GM18870 (cell line): ENCODE measurements around the gene PRR5.
A peak's percentile ranks its signal among the peaks of the same experiment; 100 is the strongest.
"Not testable (repeated sequence)": the region's sequence is repeated elsewhere in the genome, so short reads cannot be mapped to it uniquely, and the experiment has no call there.

Source experiments
- ATAC-seq: cut with Tn5 transposase; IDR thresholded peaks from one replicate; pipeline ENCODE4 v1.9.1; 2021; ENCODE audit warnings: moderate library complexity; ENCODE audit not compliant: unreplicated experiment

Gene PRR5

DNA sequence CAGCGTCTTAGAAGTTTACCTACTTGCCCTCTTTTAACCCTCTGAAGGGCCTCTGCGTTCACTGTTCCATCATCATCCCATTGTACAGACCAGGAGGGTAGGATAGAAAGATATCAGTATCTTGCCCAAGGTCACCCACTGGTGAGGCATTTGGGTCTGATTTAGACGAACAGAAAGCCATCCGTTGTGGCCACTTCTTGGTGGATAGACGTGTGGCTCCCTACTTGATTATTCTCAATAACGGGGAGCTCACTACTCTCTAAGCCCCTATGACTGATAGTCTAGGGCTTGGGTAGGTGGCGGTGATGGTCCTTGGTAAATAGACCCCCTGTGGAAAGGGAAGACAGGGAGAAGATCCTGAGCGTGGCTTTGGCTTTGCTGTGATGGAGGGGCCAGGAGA lies 28.6 kb upstream of the PRR5 start:
- no peak for ATAC-seq

DNA sequence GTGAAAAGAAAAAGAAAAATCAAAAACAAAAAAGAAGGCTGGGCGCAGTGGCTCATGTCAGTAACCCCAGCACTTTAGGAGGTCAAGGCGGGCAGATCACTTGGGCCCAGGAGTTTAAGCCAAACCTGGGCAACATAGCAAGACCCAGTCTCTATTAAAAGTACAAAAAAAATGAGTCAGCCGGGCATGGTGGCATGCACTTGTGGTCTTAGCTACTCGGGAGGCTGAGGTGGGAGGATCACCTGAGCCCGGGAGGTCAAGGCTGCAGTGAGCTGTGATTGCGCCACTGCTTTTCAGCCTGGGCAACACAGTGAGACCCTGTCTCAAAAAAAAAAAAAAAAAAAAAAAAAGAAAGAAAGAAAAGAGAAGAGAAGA lies 26.0 kb upstream of the PRR5 start:
- not testable (repeated sequence) for ATAC-seq

DNA sequence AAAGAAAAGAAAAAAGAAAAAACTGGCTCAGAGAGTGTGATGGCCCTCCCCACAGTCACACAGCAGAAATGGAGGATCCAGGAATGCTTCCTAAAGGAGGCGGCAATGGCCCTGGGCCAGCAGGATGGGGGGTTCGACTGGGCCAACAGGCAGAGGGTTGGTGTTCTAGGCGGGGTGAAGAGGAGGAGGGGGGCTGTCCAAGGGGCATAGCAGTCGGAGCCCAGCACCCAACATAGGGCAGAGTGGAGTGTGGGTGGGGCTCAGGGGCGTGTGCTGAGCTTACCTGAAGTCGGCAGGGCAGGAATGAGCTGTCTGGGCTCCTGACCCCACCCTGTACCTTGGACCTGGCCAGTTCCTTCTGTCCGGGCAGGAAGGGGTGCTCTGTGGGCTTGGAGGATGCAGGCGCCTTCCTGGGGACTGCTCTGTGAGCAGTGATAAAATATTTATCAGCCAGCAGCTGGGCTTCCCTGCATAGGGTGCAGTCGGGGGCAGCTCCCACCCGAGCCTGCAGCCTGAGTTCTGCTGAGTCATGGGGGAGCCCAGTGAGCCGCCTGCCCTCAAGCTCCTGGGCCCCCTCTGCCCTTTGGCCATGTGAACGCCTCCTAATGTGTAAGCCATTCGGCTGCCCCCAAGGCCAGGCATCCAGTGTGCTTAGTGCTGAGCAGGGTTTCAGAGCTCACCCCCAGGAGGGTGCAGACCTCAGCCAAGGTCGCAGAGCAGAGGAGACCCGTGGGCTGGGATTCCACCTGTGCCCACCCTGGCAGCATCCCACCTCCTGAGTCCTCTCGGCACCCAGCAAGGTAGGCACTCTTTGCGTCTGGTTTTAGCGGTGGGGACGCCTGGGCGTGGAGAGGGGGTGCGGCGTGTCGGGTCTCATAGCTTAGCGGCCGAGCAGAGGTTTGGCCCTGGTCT lies 25.3 kb upstream of the PRR5 start:
- ATAC-seq = no peak

DNA sequence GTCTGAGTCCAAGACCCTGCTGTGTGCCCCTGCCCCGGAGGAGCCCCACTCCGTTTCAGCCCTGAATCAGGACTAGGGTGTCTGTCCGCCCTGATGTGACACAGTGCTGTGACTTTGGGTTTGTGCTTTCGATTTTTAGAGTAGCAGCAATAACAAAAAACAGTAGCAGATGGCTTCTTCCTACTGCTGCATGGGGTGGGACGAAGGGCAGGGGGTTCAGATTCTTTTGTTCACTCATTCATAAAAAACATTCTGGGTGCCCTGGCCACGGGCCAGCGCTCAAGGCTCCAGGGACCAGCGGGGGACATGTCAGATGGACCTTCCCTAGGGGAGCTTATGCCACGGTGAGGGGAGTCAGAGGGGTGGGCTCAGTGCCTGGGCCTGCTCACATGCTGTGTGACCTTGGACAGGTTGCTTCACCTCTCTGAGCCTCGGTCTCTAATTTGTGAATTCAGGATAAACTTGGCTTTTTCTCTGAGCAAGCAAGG lies 24.6 kb upstream of the PRR5 start:
- ATAC-seq = no peak

DNA sequence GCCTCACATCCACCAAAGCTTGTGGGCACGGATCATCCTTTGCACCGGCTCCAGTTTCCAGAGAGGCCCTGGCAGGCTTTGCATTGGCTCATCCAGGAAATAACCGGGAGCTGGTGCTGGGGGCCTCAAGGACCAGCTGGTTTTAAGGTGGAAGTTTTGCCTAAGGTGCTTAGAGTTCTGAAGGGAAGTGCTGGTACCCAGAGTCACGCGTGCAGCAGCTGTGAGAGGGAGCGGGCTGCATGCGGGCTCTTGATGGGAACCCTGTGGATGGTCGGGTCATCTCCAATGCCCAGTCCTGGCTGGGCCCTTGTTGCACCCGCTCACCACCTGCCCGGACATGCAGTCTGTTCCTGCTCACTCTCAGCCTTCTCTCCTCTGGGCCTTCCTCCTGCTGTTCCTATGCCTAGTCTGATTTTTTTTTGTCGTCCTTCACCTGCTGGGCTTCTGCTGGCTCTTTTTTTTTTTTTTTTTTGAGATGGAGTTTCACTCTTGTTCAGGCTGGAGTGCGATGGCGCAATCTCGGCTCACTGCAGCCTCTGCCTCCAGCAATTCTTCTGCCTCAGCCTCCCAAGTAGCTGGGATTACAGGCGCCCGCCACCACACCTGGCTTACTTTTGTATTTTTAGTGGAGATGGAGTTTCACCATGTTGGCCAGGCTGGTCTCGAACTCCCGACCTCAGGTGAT lies 24.0 kb upstream of the PRR5 start:
- no peak for ATAC-seq

DNA sequence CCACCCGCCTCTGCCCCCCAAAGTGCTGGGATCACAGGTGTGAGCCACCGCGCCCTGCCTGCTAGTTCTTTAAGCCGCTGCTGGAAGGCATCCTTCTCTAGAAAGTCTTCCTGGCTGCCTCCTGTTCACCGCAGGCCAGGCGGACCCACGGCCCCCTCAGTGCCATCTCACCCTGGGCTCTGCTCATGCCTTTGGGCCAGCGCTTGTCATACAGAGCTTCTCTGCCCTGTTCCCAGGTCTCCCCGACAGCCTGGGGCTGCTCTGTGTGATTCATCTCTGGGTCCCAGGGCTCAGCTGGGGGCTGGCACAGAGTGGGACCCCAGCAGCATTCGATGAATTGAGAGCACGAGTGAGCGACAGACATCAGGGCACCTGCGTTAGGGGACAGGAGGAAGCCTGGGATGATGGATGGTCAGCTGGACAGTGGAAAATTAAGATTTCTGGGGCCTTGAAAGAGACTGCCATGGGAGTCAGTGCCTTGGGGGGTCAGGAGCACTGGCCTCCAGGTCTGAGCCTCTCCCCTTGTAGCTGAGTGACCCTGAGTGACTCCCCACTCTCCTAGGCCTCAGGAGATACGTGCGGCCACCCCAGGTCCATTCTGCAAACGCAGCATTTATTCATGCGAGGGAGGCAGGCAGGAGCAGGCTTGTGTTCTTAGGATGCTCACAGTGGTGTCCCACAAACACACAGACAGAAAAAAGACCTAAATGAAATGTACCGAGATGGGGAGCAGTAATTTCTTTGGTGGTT lies 23.3 kb upstream of the PRR5 start:
- ATAC-seq = no peak

DNA sequence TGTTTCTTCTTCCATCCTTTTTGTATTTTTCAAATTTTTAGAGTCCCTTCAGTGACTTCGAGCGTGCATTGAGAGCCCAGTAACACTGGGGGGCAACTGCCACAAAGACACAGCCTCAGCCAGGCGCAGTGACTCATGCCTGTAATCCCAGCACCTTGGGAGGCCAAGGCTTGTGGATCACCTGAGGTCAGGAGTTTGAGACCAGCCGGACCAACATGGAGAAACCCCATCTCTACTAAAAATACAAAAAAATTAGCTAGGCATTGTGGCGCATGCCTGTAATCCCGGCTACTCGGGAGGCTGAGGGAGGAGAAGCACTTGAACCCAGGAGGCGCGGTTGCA lies 22.7 kb upstream of the PRR5 start:
- not testable (repeated sequence) for ATAC-seq

DNA sequence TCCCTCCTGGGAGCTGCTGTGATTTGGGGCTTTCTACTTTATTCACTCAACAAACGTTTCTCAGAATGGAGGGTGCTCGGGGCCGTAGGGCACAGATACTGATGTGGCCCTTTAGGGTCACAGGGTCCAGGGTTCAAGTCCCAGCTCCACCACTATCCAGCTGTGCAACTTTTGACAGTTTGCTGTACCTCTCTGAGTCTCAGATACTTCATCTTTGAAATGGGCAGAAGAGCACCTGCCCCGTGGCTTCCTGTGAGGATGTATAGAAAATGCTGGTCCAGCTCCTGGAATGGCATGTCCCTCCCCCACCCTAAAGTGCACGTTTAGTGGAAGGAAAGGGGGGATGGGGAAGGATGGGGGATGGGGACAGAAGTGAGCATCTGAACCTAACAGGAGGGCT lies 21.9 kb upstream of the PRR5 start:
- no peak for ATAC-seq

DNA sequence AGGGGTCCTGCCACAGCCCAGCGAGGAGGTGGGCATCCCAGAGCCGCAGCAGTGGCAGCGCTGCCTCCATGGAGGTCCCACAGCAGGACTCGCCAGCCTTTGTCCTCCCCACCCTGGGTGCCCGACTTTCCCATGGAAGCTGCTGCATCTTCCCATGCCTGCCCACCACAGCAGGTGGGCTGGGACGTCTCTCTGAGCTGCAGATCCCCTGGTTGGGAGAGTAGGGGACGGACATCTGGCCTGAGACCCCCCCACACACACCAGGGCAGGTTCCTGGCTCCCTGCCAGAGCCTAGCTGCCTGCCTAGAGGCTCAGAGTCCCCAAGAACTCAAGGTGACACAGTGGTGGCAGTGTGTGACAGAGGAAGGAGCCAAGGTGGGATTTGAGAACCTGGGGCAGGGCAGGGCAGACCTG lies 21.5 kb upstream of the PRR5 start:
- no peak for ATAC-seq

DNA sequence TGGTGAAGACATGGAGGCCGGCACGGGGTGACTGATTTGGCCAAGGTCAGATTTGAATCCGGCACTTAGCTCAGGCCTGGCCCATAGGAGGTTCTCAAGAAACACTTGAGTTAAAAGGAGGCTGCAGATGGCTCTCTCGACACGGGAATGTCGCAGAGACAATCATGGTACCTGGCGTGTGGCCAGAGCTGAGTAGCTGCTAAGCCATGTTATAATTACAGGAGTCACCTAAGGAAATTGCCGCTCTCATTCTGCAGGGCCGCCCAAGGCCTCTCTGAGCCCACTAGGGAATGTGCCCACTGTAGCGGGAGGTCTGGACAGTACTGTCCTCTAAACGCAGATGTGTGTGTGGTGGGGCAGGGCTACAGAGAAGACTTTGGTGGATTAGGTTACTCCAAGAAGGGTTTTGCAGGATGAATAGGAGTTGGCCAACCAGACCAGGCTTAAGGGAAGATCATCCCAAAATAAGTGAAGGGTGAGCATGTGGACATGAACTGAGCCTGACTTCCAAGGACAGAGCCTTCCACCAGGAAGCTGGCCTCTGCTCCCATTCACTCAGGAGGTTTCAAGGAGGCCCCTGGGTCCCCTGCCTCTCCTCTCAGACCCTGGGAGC lies 19.3 kb upstream of the PRR5 start:
- ATAC-seq = no peak

DNA sequence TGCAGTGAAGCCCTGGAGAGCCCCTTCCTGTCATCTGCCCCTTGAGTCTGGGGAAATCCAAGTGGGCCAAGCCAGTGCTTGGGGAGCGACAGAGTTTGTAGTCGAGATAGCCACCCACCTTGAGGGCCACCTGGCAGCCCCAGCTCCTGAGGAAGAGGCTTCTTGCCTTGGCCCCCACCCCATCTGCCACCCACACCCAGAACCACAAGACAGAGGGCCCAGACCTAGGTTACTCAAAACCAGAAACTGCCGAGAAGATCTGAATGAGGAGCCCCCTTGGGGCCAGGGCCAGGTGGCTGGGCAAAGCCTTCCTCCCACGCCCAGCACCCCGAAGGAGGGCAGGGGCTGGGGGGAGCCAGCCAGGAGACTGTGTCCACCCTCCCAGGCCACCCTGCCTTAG lies 18.8 kb upstream of the PRR5 start:
- ATAC-seq = no peak

DNA sequence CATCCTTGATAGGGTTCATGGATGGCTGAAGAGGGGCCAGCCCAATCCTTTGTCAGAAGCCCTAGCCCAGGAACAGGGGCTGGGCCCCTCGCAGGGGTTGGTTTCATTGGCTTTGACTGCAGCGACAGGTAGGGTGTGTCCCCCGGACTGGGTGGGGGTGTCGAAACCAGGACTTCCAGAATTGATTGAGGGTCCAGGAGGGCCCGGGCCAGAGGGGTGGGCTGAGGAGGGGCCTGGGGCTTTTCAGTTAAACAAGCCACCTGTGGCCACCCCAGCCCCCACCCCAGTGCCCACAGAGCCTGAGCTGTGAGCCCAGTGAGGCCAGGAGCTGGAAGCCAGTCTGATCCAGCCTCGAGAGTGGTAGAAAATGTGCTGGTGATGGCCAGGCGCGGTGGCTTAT lies 18.1 kb upstream of the PRR5 start:
- ATAC-seq = no peak

DNA sequence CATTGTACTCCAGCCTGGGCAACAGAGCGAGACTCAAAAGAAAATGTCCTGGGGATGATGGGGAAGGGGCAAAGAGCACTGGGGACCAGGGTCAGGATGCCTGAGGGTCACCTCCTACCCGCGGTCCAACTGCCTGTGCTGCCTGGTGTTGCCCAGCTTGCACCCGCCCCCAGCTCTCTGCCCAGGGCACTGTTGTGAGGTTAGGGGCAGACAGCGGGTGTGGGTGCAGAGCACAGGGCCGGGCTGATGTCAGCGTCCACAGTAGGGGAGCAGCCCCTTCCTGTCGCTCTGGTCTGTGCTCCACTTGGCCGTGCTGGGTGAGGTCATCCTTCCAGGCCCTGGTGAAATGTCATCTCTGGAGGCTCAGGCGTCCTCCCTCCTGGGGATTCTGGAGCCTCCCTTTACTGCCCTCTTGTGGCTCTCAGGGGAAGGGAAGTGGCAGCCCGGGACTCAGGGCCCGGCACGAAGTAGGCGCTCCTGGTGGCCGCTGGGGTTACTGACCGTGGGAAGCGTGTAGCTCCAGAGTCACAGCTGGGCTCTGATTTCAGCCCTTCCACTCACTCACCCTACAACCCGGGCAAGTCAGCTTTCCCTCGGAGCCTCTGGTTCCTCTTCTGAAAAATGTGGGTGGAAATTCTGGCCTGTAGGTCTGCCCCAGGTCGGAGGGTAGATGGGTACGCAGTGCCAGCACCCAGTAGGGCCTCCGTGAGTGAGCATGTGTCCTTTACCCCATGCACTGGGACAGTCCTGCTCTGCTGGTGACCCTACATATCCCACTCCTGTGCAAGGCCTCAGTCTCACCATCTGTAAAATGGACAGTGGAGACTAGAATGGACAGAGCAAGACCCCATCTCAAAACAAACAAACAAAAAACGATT lies 17.3 kb upstream of the PRR5 start:
- ATAC-seq = peak; percentile 43

DNA sequence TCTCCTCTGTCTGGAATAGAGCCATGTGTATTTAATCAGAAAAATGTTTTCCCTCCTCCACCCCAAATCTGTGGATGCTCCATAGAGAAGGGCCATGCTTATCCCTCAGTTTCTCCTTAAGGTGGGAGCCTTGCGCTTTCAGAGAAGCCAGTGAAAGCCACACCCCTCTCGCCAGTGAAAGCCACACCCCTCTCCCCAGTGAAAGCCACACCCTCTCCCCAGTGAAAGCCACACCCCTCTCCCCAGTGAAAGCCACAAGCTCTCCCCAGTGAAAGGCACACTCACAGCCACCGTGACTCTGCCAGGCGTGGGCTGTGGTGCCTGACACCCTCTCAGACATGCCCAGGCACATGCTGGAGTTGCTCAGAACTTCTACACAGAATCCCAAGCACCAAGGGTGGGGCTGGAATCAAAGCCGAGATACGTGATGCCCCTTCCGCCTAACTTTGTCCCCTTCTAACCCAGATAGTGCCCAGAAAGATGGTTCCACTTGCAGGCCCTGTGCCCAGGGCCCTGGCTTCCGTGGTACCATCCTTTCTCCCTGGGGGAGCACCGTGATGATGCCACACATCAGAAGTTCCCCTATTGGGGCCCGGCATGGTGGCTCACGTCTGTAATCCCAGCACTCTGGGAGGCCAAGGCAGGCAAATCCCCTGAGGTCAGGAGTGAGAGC lies 16.5 kb upstream of the PRR5 start:
- ATAC-seq = no peak

DNA sequence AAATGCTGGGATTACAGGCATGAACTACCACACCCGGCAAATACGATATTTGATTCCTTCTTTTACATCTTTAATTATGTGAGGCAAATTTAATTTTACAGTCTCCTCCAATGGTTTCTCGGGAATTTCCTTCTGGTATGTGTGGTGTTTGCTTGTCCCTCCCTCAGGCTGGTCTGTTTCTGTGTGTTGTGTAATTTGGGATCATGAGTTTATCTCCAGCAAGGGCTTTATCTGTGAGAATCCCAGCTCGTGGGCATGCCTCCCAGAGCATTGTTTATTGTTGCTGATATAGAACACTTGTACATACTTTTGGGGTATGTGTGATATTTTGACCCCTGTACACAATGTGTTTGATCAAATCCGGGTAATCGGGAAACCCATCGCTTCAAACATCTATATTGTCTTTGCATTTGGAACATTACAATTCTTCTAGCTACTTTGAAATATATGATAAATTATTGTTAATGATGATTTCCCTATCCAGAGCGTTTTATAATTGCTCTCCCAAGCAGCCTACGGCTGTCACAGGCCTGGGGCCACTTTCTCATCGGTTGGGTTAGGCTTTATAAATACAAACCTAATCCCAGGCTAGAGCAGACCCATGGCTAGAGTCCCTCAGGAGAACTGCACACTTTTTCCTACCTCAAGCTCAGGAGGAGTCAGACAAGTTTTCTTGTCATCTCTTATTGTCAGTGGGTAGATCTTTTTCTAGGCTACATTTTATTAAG lies 15.0 kb upstream of the PRR5 start:
- no peak for ATAC-seq

DNA sequence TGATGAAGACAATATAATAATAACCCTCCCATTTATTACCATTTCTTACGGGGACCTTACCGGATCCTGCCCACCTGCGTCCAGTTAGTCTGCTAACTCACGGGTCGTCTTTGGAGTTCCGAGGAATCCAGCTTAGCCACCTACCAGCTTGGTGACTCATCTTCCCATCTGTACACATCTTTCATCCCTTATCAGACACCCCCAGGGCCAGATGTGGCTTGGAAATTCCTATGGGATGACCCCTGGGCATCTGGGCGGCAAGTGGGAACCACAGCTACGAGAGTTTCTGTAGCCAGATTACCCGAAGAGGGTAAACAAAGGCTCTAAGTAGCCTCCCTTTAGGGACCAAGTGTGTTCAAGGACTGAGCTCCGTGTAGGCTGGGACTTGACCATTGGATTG lies 12.8 kb upstream of the PRR5 start:
- ATAC-seq = no peak

DNA sequence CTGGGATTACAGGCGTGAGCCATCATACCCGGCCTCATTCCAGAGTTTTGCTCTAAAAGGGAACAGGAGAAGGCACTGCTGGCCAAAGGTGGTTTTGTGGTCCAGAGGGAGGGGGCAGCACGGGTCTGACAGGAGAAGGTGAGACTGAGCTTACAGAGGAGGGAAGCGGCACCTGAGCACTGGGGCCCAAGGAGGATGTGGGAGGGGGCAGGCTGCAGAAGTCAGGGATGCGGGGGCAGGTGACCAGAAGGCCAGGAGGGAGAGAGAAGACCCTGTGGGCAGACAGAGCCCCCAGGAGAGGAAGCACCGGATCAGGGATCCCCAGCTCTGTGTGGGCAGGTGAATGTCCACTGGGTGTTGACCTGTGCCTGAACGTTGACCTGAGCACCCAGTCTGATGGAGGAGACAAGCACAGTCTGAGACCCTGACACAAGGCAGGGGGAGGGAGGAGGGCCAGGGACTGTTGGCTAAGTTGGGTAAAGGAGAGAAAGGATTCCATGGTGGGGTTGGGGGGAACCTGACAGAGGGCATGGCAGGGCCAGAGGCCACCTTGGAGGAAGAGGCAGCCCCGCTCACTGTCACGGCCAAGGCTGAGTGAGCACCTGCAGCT lies 12.0 kb upstream of the PRR5 start:
- ATAC-seq = no peak

DNA sequence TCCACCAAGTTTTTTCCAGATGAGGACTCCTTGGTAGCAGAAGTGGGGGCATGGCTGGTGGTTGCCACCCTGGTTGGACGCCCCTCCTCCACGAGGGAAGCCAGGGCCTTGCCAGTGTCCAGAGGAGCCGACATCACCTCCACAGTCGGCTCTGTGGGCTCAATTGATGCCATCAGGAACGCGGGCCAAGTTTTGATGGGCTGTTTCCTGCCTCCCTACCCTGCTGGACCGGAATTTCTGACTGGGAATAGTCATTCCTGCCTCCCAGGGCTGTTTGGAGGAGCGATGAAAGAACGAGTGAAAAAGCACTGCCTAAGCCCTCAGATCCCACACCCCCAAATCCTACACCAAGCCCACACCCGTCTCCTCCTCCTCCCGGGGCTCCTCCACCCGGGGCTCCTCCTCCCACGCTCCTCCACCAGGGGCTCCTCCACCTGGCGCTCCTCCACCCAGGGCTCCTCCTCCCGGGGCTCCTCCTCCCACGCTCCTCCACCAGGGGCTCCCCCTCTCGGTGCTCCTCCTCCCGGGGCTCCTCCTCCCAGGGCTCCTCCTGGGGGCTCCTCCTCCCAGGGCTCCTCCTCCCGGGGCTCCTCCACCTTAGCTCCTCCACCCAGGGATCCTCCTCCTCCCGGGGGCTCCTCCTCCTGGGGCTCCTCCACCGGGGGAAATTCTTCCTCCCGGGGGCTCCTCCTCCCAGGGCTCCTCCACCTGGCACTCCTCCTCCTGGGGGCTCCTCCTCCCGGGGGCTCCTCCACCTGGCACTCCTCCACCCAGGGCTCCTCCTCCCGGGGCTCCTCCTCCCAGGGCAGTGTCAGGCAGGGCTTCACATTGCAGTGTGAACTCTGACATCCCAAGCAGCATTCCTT lies 10.0 kb upstream of the PRR5 start:
- no peak for ATAC-seq
